ENCODE data around the gene CERKL. TPM values are rescaled to one million over a fixed set of nuclear protein-coding genes. Genes with fewer than 3 reads are reported as not detected.

CERKL gene
- total RNA-seq, 3 donors from 2014 or later, result 0.12 TPM; not detected in 2

- no peak for ATAC-seq
- intact Hi-C loops (cut with DNase I, micrococcal nuclease), result no loop called here
Measured at GRCh38 chr2:181589779-181590178, 67.1 kb downstream of the CERKL start.

DNA sequence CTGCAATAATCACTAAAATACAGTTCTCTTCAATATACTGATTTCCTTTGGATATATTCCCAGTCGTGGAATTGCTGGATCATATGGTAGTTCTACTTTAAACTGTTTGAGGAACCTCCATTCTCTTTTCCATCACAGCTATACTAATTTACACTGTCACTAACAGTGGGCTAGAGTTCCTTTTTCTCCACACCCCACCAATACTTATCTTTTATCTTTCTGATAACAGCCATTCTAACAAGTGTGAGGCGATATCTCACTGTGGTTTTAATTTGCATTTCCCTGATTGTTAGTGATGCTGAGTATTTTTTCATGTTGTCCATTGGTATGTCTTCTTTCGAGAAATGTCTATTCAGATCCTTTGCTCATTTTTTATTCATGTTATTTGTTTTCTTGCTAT lies 68.4 kb downstream of the CERKL start:
- H3K4me1 ChIP-seq (ENCODE audit: low read depth), result no peaks in the 10 kb centered on the region
- H3K4me3 ChIP-seq, result no peak overlapping the region
- ATAC-seq, result no peak
- no peaks in the 10 kb centered on the region for H3K9me3 ChIP-seq
- intact Hi-C loops (cut with DNase I, micrococcal nuclease), result no loop called here
- no peak for DNase-seq
- TF ChIP-seq CTCF (IDR thresholded peaks at IDR 0.05), result no peak
- H3K36me3 ChIP-seq (ENCODE audit: low read depth), result no peaks in the 10 kb centered on the region

More at GRCh38 chr2:181589779-181590178, 67.1 kb downstream of the CERKL start:
- no peaks in the 10 kb centered on the region for H3K36me3 ChIP-seq (ENCODE audit: low read depth)
- no peaks in the 10 kb centered on the region for H3K9me3 ChIP-seq
- H3K4me1 ChIP-seq (ENCODE audit: low read depth), result no peaks in the 10 kb centered on the region
- H3K4me3 ChIP-seq, result no peak overlapping the region
- TF ChIP-seq CTCF (IDR thresholded peaks at IDR 0.05), result no peak
- no peak for DNase-seq

DNA sequence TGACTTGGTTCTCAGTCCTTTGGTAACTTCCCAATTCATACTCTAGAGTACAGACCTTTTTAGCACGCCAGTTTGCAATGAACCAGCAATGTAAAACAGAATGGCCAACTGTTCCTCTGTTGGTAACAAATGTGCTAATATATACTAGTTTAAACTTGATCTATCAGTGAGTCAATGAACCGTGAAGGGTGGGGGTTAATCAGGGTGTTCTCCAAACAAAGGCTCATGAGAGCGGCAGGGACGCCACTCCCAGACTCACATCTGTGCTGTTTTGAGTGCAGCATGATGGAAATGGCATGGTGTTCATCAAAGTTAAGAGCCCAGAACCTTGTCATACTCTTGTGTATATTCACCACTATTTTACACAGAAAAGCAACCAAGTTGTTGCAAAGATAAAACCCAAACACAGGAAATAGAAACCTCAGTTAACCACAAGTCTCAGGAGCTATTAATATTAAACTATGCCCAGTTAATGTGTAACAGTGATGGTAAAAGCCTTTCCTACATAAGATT lies 70.3 kb downstream of the CERKL start:
- H3K4me1 ChIP-seq (ENCODE audit: low read depth), result no peaks in the 10 kb centered on the region

GRCh38 chr2:181585732-181586131 lies 71.2 kb downstream of the CERKL start:
- intact Hi-C loops (cut with DNase I, micrococcal nuclease), result no loop called here
- Histone ChIP-seq H3K4me1 (ENCODE audit: low read depth) (no peaks in the 10 kb centered on the region), H3K4me3 (no peak overlapping the region), H3K36me3 (ENCODE audit: low read depth) (no peaks in the 10 kb centered on the region), H3K9me3 (no peaks in the 10 kb centered on the region)
- ATAC-seq (no peak), DNase-seq (no peak)
- no peak for TF ChIP-seq CTCF (IDR thresholded peaks at IDR 0.05)

More for the DNA sequence above, 70.3 kb downstream of the CERKL start:
- intact Hi-C loops (cut with DNase I, micrococcal nuclease), result no loop called here
- no peak for TF ChIP-seq CTCF (IDR thresholded peaks at IDR 0.05)
- no peaks in the 10 kb centered on the region for H3K36me3 ChIP-seq (ENCODE audit: low read depth)
- no peak overlapping the region for H3K4me3 ChIP-seq
- DNase-seq (no peak), ATAC-seq (no peak)
- H3K9me3 ChIP-seq, result no peaks in the 10 kb centered on the region

DNA sequence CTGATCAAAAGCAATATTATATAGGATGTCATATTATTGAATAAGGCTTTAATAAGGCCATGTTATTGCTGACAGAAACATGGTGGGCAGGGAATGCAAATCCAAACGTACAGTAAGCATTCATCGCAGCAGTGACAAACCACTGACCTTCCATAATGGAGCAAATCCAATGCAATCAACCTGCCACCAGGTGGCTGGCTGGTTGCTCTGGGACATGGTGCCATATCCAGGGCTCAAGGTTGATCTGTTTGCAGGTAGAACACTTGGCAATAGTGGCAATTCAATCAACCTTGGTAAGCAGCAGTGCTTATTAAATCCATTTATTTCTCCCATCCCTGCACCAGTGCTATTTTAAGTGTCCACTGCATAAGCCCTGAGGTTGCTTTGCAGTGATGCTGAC lies 75.4 kb downstream of the CERKL start:
- Histone ChIP-seq H3K36me3 (ENCODE audit: low read depth) (no peaks in the 10 kb centered on the region), H3K4me3 (no peak overlapping the region), H3K4me1 (ENCODE audit: low read depth) (no peaks in the 10 kb centered on the region), H3K9me3 (no peaks in the 10 kb centered on the region)
- intact Hi-C loops (cut with DNase I, micrococcal nuclease), result no loop called here
- DNase-seq (no peak), ATAC-seq (no peak)
- TF ChIP-seq CTCF (IDR thresholded peaks at IDR 0.05), result no peak

DNA sequence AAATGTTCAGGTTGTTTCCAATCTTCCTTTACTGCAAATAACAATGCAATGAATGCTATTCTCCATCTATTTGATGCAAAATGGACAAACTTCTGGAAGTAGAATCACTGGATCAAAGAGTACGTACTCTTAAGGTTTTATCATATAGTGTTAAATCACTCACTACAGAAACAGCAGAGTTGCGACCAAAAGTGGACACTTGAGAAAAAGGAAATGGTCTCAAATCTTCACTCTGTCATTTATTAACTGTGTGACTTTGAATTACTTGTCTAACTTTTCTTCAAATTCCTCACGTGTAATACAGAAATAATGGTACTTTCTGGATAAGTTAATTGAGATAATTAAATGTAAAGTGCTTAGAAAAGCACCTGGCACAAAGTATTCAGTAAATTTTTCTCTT lies 78.1 kb downstream of the CERKL start:
- Histone ChIP-seq H3K4me3 (no peak overlapping the region), H3K9me3 (no peaks in the 10 kb centered on the region), H3K4me1 (ENCODE audit: low read depth) (no peaks in the 10 kb centered on the region), H3K36me3 (ENCODE audit: low read depth) (no peaks in the 10 kb centered on the region)
- ATAC-seq (no peak), DNase-seq (no peak)
- TF ChIP-seq CTCF (IDR thresholded peaks at IDR 0.05), result no peak
- intact Hi-C loops (cut with DNase I, micrococcal nuclease), result no loop called here

Data from mucosa of descending colon (tissue), 3 donors.